Esophagus muscularis mucosa (tissue), 4 donors: ENCODE data around the gene PPIF.

Experiments
- CTCF ChIP-seq, 3 experiments: fragments of 200-600 bp in 2 of 3; fragments of 450-650 bp in 1 of 3; sonication (generic) in 2 of 3; IDR thresholded peaks; one replicate each; pipeline ENCODE4 v1.5.1; 2017 to 2019; ENCODE audit warnings: antibody characterized with exemption in 3 of 3, mild to moderate bottlenecking in 2 of 3, moderate library complexity in 1 of 3
- EP300 ChIP-seq: sonication (generic); formaldehyde crosslinking; IDR thresholded peaks from one replicate; pipeline ENCODE4 v1.6.1; 2017; ENCODE audit warnings: antibody characterized with exemption
- POLR2A ChIP-seq: fragments of 450-650 bp; IDR thresholded peaks from one replicate; pipeline ENCODE4 v1.6.1; 2017; ENCODE audit warnings: antibody characterized with exemption, moderate library complexity, mild to moderate bottlenecking, low read depth
- POLR2AphosphoS5 ChIP-seq, 2 donors: sonication (generic); formaldehyde crosslinking; IDR thresholded peaks; one replicate each; pipeline ENCODE4 v1.6.1; 2017; ENCODE audit warnings: antibody characterized with exemption in 2 of 2

GRCh38 chr10:79326361-79327089, 20.7 kb upstream of the PPIF start:
- no peak for TF ChIP-seq CTCF (IDR thresholded peaks at IDR 0.05)
- TF ChIP-seq POLR2A, result no peak
- no peak for TF ChIP-seq POLR2AphosphoS5 (IDR thresholded peaks at IDR 0.05)
- TF ChIP-seq EP300, result no peak
